Activated CD4-positive, alpha-beta T cell treated with anti-CD3 and anti-CD28 coated beads, Interleukin-2, Interleukin-4, amounts not matched to agents 100 ng/mL and 50 ng/mL, durations not matched to agents 16 hours and 8 hours (primary cell): ENCODE results near the gene GNB1.
"Not testable (repeated sequence)": the region's sequence is repeated elsewhere in the genome, so short reads cannot be mapped to it uniquely, and the experiment has no call there.

Experiments used
- DNase-seq: peaks from one replicate; pipeline ENCODE4 v3.0.0-alpha.2; 2020; ENCODE audit warnings: low spot score

Gene GNB1

DNA sequence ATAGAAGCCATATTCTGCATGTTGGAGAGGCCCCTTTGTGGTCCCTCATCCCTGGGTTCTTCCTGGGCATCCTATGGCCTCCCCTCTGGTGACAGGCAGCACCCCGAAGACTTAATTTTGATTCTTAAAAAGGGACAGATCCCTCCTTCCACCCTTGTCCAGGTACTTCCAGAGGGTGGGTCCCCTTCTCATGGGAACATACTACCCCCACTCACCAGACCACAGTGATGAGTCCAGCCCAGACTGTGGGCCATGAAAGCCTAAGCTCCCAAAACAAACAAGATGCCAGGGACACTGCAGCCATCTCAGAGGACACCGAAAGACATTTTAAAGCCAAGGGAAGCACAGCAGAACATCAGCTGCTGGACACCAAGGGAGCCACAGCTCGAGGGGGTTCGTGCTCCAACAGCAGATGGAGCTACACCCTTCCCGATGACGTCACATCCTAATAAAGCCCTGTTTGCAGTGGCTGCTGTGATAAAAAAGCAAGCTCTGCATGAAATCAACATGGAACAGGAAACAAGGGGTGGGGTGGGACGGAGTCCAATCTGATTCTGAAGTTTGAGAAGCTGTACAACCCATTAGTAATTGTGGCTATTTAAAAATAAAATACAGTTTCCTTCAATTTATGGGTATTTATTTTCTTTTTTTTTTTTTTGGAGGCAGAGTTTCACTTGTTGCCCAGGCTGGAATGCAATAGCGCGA lies 32.4 kb downstream of the GNB1 start:
- DNase-seq: no peak

DNA sequence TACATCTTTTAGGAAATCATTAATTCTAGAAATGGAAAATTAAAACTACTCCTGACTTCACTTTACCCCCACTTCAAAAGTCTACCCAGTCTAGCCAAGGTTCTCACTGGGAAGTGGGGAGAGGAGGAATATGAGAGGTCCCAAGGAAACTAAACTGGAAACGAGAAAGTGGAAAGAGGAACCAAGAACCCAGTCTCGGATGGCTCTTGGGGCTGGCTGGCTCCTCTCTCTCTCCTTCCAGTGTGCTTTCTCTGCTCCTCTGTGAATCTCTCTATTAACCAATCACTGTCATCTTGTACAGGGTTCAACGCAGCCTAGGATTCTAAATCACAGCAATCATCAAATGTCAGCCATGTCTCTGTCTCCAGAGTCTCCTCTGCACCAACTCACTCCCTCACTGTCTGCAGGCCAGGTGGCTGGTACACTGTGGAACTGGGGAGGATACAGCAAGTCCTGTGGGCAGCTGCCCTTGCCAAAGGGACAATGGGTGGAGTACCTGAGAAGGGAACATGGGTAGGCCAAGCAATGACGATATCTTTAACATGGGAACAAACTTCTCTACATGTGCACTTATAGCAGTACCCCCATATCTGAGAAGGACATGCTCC lies 33.7 kb downstream of the GNB1 start:
- no peak for DNase-seq

DNA sequence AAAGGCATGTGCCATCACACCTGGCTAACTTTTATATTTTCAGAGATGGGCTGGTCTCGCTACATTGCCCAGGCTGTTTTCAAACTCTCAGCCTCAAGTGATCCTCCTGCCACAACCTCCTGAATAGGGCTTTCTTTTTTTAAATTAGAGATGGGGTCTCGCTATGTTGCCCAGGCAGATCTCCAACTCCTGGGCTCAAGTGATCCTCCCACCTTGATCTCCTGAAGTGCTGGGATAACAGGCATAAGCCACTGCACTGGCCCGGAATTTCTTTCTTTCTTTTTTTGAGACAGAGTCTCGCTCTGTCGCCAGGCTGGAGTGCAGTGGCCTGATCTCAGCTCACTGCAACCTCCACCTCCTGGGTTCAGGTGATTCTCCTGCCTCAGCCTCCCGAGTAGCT lies 34.7 kb downstream of the GNB1 start:
- DNase-seq: not testable (repeated sequence)

DNA sequence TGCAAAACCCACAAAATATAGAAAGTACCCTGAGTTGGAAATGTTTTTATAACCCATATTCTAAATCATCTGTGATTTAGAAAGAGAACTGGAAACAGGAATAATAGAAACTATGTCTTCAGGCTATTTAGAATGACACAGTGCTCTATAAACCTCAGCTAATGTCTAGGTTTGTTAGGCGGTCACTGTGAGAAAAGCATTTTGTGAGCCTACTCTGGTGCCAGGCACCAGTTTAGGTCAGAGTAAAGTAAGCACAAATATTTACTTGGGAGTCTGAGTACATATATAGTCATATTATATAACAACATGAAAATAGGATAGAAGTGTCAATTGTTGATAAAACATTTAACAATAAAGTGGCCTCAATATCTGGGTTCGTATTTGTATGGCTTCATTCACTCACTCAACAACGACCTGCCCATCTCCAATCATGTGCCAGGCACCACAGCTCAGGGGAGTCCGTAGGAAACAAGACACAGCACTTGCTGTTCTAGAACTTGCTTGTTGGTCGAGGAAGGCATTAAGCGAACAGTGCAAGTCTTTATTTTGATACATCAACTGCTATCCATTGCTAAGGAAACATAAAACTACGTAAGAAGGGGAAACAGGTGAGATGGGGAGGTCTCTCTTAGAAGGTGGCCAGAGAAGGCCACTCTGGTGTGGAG lies 37.2 kb downstream of the GNB1 start:
- no peak for DNase-seq

DNA sequence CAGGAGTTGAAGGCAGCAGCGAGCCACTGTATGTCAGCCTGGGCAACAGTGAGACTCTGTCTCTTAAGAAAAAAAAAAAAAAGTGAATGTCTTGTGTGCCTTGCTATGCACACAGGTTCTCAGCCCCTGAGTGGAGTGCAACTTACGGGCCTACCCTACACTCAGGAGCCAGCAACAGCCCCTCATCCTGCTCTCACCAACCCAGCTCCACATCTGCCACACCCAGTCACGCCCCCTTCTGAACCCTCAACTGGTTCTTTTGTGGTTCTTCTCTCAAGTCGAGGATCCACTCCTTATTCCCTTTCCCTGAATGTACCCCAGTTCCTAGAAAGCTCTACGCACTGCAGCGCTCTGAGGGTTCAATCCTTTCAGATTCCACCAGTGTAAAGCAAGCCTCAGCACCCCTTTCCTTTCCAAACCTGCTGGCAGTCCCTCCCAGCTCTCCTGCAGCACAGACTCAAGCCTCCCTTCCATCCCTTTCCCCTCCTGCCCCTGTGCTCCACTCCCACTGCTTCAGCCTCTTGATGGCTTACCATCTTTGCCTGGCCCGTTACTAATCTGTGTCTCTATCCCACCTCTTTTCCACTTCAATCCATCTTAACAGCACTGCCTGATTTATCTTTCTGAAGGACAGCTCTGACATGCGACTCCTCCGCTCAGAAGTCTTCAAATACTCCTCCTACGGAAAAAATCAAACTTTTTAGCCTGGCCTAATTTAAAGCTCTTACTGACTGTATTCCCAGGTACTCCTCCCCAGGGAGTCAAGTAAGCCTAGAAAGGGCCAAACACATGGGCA lies 38.1 kb downstream of the GNB1 start:
- no peak for DNase-seq

DNA sequence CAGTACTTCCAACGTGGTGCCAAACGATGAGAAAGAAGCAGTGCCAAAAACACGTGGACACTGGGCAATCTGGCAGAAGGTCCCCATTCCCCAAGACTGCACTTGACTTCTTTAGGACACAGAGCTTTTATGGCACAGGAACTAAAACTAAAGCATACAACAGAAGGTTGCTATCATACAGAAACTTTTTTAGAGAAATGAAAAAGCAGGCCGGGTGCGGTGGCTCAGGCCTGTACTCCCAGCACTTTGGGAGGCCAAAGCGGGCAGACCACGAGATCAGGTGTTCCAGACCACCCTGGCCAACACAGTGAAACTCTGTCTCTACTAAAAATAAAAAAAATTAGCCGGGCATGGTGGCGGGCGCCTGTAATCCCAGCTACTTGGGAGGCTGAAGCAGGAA lies 43.0 kb downstream of the GNB1 start:
- DNase-seq: no peak

DNA sequence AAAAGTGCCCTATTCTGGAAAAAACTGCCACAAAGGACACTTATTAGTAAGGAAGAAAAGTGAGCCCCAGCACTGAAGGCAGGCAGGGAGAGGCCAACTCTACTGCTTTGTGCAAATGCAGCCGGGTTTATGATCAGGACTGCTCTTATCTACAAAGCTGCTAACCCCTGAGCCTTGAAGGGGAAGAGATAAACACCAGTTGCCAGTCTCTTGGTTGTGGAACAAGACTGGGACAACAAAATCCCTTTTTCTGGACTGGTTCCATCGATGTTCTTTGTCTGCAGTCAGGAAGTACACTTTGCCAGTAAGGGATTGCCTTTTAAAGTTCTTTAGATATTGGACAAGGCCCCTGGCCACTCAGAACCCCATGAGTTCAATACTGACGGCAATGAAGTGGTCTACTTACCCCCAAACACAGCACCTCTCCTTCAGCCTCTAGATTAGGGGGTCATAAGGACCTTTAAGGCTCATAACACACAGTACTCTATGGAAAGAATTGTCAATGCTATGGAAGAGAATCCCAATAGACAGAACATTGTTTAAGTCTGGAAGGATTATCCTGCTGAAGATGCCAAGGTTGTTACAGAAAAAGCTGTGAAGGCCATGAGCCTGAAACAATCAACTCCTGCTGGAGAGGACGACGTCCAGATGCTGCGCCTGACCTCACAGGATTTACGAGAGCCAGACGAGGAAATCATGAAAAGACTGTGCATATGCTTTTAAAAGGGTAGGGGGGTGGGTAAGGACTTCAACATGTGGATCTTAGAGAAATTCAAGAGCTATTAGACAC lies 43.6 kb downstream of the GNB1 start:
- DNase-seq: no peak

DNA sequence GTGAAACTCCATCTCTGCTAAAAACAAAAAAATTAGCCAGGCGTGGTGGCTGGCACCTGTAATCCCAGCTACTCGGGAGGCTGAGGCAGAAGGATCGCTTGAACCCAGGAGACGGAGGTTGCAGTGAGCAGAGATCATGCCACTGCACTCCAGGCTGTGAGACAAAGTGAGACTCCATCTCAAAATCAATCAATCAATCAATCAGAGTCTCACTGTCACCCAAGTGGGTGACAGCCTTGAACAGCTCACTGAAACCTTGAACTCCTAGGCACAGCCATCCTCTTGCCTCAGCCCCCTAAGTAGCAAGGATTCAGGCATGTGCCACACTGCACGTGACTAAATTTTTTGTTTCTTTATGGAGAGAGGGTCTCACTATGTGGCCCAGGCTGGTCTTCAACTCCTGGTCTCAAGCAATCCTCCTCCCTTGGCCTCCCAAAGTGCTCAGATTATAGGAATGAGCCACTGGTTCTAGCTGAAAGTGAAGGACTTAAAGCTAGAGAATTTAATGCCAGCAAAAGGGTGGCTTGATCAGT lies 44.4 kb downstream of the GNB1 start:
- DNase-seq: no peak

DNA sequence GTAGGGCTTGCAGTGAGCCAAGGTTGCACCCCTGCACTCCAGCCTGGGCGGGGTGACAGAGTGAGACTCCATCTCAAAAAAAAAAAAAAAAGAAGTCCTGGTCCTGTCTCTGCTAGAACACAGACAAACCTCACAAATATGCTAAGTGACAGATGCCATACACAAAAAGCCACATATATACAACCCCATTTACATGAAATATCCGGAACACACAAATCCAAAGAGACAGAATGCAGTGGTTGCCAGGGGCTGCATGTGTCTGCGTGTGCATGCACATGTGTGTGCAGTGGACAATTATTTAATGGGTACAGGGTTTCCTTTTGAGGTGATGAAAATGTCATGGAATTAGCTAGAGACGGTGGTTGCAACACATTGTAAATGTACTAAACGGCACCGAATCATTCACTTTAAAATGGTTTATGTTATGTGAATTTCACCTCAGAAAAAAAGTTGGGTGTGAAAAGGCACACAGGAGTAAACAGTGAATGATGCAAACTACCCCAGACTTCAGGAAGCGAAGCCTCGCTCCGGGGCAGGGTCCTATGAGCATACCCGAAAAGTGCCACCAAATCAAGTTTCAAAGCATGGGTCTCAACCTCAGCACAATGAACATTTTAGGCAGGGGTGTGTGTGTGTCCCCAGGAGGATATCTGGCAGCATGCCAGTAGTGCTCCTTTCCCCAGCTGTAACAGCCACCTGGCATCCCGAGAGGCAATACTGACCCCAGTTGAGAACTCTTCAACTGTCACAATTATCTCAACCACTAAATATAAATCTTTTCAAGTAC lies 48.3 kb downstream of the GNB1 start:
- no peak for DNase-seq

DNA sequence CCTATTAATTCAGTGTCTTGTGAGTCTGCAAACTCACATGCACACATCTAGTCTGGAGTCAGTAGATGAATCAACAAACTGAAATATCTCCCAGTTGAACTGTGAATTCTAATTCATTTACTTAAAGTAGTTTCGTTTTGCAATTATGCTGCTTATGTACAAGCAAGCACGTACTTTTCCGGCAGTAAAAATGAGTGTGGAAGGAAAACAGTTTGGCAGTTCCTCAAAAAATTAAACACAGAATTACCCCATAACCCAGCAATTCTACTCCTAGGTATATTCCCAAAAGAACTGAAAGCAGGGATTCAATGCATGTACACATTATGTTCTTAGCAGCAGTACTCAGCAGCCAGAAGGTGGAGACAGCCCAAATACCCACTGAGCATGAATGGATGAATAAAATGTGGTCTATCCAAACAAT lies 49.3 kb downstream of the GNB1 start:
- no peak for DNase-seq

DNA sequence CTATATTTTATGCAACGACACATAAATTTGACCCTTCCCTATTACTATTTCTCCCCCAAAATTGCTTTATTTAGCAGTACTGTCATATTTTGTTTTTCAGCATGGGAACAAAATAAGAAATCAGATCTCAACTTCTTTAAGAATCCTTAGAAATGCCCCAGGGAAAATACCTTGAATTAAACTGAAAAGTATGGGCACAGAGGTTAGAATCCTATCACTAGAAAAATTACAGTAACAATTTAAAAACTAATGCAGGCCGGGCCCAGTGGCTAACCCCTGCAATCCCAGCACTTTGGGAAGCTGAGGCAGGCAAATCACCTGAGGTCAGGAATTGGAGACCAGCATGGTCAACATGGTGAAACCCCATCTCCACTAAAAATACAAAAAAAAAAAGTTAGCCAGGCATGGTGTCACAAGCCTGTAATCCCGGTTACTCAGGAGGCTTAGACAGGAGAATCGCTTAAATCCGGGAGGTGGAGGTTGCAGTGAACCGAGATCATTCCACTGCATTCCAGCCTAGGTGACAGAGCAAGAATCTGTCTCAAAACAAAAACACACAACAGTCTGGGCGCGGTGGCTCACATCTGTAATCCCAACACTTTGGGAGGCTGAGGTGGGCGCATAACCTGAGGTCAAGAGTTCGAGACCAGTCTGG lies 51.4 kb downstream of the GNB1 start:
- DNase-seq: no peak

DNA sequence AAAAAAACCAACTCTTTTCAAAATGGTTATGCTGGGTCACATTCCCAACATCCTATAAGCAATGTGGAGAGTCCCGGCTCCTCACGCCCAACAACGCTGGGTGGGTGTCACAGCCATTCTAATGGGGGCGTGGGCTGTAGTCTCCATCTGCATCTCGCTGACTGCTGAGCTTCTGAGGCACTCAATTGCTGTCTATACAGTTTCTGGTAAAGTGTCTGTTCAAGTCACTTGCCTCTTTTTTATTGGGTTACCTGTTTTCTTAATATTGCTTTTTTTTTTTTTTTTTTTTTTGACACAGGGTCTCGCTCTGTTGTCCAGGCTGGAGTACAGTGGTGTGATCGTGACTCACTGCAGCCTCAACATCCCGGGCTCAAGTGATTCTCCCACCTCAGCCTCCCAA lies 54.8 kb downstream of the GNB1 start:
- DNase-seq: no peak

DNA sequence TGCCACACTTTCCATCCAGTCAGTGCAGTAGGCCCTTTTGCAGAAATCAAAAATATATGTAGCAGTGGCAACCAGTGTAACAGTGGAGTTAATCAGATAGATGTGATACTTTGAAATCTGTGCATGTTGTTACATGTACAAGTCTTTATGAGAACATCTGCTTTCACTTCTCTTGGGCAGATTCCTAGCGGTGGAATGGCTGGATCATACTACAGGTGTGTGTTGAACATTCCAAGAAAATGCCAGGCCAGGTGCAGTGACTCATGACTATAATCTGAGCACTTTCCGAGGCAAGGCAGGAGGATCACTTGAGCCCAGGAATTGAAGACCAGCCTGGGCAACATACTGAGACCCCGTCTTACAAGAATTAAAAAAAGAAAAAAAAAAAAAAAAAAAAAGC lies 55.3 kb downstream of the GNB1 start:
- DNase-seq: no peak

DNA sequence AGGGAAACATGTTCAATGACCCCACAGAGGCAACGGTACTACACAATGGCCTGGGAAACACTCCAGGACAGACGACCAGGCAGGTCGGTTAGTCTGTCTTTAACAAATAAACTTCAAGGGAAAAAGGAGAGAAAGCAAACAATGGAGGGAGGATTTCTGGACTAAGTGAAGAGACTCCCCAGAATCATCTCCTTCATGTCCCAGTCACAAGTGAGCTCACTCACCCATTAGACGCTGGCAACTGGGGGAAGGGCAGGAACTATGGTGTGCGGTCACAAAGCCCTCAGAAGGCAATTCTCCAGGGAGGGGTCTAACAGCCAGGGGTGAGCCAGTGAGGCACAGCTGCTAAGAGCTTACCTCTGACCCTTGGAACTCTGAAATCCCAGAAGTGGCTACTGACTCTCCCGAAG lies 57.0 kb downstream of the GNB1 start:
- no peak for DNase-seq

DNA sequence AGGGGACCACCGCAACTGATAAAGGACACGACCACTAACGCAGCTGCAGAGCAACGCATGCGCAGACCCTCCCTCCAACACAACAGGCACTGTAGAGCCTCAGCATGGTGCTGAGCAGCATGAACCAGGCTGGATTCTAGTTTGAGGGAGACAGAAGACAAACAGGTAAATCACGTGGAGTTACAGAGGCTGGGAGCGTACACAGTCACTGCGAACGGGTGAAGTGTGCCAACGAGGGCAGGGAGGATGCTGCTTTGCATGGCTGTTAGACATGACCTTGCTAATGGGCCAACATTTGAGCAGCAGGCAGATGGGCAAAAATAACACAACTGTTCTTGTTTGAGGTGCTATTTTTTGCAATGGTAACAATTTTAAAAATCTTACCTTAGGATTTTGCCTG lies 57.4 kb downstream of the GNB1 start:
- DNase-seq: no peak

DNA sequence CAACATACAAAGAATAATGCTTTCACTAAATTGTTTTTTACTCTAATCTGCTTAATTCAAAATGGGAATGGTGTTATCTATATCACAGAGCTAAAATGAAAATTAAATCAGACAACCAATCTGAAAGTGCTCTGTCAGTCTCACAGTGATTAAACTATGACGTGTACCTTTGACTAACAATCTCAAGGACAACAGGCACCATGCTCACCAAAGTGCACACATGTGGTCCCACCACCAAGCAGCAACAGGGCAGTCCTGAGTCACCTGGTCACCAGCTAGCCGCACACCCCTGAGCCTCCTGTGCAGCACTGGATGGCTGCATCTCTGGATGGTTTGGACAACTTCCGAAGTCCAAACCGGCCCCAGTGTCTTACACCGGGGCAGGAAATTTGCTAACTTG lies 58.1 kb downstream of the GNB1 start:
- no peak for DNase-seq

DNA sequence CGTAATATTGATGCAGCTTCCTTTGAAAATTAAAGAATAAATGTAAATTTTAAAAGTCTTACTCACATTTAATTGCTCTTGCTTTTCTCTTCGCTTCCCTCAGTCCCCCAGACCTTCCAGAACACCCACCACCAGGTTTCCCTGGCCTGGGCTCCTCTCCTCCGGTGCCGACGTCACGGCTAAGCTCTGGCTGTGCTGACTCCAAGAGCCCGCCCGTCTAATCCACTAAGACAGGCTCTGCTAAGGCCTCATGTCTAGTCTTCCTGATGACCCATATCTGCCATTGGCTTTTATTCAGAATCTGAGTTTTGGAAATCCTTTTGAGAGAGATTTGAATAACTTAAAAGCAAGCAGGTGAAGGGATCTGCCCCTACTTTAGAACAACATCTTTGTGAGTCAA lies 58.7 kb downstream of the GNB1 start:
- DNase-seq: no peak

DNA sequence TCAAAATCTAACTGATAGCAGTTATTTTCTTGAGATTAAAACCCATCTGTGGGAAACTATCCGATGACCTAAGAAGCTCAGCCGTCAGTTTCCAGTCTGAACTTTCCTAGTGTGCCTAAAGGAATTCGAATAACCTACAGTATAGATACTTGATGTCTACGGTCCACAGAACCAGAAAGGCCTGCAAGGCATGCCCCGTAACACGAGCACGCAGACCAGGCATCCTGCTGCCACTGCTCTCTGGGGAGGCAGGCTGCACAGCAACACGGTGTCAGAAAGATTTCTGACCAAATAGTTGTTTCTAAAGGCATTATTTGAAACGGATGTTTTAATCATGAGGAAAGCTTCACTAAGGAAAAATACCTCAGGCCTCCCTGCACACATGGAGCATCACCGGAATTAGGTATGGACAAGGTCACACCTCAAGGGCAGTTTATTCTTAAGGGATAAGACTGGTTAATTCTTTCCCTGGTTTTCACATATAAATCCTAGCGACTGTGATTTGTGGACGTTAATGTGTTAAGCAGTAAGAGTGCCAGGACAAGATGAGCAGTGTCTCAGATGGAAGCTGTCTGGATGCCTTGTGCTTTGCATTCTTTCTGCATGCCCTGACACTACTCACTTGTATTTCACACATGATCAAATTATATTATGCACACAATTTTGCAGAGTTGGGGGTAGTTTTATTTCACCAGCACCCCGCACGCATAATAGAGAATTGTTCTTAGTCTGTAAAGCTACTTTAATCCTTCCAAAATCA lies 63.6 kb downstream of the GNB1 start:
- no peak for DNase-seq

DNA sequence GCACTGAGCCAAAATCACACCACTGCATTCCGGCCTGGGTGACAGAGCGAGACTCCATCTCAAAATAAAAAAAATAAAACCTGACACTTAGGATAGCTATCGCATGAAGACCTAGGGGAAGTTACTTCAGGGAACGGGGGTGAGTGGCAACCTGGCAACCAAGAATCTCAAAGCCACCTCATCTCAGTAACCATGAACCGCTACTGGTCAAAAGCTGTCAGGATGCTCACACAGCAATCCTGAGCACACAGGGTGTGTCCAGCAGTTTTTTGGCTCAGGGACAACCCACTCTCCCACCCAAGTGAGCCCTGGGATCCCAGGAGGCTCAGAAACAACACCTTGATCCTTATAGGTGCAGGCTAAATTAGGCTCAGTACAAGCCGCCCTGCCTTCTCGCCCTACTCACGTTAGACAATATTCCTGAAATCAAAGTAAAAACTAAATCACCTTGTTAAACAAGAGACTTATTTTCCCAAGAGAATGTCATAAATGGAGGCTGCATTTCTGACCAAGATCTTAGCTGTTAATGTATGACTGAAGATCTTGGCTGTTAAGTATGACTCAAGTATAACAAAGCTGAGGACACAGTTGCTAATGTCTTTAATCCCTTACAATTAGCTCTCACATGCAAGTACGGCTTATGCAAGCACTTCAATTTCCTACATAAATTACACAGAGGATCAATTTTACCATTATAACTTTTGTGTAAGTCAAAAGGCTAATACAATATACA lies 64.4 kb downstream of the GNB1 start:
- DNase-seq: no peak
